ENCODE results near the gene GNAQ.
A peak's percentile ranks its signal among the peaks of the same experiment; 100 is the strongest.

The GNAQ gene

DNA sequence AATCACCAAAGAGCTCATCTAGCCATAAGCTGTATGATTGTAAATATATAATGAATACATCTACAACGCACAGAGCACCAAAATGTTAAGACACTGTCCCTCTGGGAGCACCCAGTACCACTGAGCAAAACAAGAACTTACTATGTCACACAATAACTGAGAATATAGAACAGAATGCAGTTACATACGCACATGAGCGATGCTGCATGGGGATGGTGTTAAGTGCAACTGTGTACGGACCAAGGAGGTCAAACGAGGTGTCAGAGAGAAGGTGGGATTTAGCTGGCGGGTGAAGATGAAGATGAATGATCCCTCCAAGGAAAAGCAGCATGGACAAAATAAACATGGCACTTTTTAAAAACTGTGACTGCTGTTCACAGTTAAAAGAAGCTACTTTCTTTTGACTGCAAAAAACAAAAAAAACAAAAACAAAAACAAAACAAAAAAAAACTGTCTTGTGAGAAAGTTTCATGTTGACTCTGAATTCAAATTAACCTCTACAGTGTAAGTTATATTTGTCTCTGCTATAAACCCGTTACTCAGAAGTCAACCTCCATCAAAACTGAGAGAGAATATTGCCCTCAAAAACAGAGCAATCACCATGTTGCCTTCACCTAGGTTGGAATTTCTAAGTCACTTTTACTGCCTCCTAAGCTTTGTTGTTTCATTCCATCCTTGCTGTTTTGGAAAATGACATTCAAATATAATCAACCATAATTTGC, 213.9 kb downstream of the GNAQ start:
- Histone ChIP-seq H3K9me3 (ENCODE audit: control insufficient read depth, low read length) (no peaks in the 10 kb centered on the region), H3K4me1 (ENCODE audit: control insufficient read depth, insufficient read depth, low read length) (peaks cover 39% of the 10 kb centered on the region), H3K36me3 (ENCODE audit: control insufficient read depth, insufficient read depth, low read length, severe bottlenecking) (peaks cover 14% of the 10 kb centered on the region), H3K4me3 (ENCODE audit: low read length) (no peak overlapping the region), H3K9ac (ENCODE audit: low read length) (no peak overlapping the region), H3K27me3 (replicated peaks; ENCODE audit: control insufficient read depth, insufficient read depth, low read length) (no peaks in the 10 kb centered on the region)
- DNase-seq (ENCODE audit: low read depth): no peak

DNA sequence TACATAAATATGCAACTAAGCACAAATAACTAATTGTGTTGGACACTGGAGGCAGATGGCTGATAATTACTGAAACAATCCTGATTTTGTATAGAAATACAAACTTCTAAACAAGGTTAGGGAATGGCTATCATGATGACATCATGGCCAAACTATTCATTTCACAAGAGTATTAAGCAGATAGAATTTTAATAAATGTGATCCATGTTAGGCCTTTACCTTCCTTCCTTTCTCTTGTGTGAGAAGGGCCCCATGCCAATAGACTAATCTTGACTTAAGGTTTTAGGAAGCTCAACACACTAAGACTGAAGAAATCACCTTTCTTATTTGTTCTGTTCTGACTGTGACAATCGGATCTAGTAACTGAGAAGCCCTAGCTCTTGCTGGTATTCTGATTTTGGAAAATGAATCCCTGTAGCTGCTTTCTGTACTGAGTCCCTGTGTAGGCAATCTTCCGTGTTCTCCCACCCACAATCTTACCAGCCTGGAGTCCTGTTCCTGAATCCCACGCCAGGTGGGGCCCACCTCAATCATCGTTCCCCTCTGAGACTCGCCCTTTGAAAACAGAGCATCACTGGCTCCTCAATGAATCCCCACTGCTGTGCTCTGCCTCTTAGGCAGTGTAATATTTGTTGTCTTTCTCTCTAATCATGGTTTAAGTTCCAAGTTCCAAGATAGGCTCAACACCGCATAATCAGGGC, 214.8 kb downstream of the GNAQ start:
- H3K4me1 ChIP-seq (ENCODE audit: control insufficient read depth, insufficient read depth, low read length): peaks cover 32% of the 10 kb centered on the region
- no peak overlapping the region for H3K9ac ChIP-seq (ENCODE audit: low read length)
- H3K9me3 ChIP-seq (ENCODE audit: control insufficient read depth, low read length): no peaks in the 10 kb centered on the region
- H3K27me3 ChIP-seq (replicated peaks; ENCODE audit: control insufficient read depth, insufficient read depth, low read length): no peaks in the 10 kb centered on the region
- DNase-seq (ENCODE audit: low read depth): no peak
- peaks cover 14% of the 10 kb centered on the region for H3K36me3 ChIP-seq (ENCODE audit: control insufficient read depth, insufficient read depth, low read length, severe bottlenecking)
- H3K4me3 ChIP-seq (ENCODE audit: low read length): no peak overlapping the region

DNA sequence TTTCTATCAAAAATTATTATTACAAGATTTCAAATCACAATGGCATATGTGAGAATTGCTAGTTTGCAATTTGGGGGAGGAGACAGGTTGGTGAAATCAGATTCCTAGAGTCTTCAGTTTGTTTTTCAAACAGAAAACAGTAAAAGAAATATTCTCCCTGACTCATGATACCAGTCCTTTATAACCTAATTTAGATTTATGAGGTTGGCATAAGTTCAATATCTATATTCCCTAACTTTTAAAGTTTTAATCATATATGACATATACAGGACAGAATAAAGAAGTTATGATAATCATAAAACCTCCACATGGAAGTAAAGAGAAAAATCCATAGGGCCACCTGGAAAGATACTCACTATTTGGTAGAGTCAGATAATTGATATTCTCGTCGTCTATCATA, 216.4 kb downstream of the GNAQ start:
- DNase-seq (ENCODE audit: low read depth): no peak
- no peak overlapping the region for H3K4me3 ChIP-seq (ENCODE audit: low read length)
- H3K9me3 ChIP-seq (ENCODE audit: control insufficient read depth, low read length): no peaks in the 10 kb centered on the region
- peaks cover 18% of the 10 kb centered on the region for H3K4me1 ChIP-seq (ENCODE audit: control insufficient read depth, insufficient read depth, low read length)
- H3K36me3 ChIP-seq (ENCODE audit: control insufficient read depth, insufficient read depth, low read length, severe bottlenecking): peaks cover 17% of the 10 kb centered on the region
- no peak overlapping the region for H3K9ac ChIP-seq (ENCODE audit: low read length)
- H3K27me3 ChIP-seq (replicated peaks; ENCODE audit: control insufficient read depth, insufficient read depth, low read length): no peaks in the 10 kb centered on the region

DNA sequence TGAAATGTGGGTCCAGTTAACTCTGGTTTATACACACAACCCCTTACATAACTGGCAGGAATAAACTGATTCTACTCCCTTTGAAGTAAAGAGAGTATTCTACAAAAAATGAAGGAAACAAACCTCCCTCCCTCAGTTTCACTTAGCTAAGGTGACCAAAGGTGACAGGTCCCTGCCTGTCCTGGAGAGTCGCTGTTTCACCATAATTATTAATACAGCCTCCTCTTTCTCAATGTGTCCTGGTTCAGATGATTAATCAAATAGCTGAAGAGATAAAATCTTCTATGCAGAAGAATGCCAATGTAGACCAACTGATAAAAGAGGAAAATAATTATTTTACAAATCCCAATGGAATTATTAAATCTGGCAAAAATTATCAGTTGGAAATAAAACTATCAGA, 219.8 kb downstream of the GNAQ start:
- peaks cover 31% of the 10 kb centered on the region for H3K4me1 ChIP-seq (ENCODE audit: control insufficient read depth, insufficient read depth, low read length)
- no peak for DNase-seq (ENCODE audit: low read depth)
- H3K4me3 ChIP-seq (ENCODE audit: low read length): no peak overlapping the region
- peaks cover 17% of the 10 kb centered on the region for H3K36me3 ChIP-seq (ENCODE audit: control insufficient read depth, insufficient read depth, low read length, severe bottlenecking)
- H3K9ac ChIP-seq (ENCODE audit: low read length): no peak overlapping the region
- H3K27me3 ChIP-seq (replicated peaks; ENCODE audit: control insufficient read depth, insufficient read depth, low read length): no peaks in the 10 kb centered on the region
- H3K9me3 ChIP-seq (ENCODE audit: control insufficient read depth, low read length): no peaks in the 10 kb centered on the region

DNA sequence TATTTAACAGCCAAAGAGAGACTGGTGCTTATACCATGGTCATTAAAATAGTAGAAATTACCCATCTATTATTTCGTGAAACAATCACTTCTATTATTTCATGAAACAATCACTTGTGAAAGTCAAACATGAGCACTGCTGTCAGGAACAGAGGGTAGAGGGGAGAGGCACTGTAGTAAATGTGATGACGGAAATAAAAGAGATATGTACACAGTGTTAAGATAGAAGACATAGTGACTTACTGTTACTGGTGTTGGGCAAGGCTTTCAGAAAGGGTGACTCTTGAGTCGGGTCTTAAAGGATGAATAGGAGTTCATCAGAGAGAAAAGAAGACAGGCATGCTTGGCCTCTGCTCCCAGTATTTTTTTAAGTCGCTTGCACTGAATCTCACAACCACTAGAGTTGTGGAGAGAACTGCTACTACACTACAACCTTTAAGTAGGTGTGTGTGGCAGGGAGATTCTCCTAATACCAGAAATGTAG, 220.9 kb downstream of the GNAQ start:
- H3K4me3 ChIP-seq (ENCODE audit: low read length): no peak overlapping the region
- no peaks in the 10 kb centered on the region for H3K9me3 ChIP-seq (ENCODE audit: control insufficient read depth, low read length)
- H3K36me3 ChIP-seq (ENCODE audit: control insufficient read depth, insufficient read depth, low read length, severe bottlenecking): peaks cover 17% of the 10 kb centered on the region
- no peaks in the 10 kb centered on the region for H3K27me3 ChIP-seq (replicated peaks; ENCODE audit: control insufficient read depth, insufficient read depth, low read length)
- H3K4me1 ChIP-seq (ENCODE audit: control insufficient read depth, insufficient read depth, low read length): peaks cover 38% of the 10 kb centered on the region
- no peak for DNase-seq (ENCODE audit: low read depth)
- no peak overlapping the region for H3K9ac ChIP-seq (ENCODE audit: low read length)

DNA sequence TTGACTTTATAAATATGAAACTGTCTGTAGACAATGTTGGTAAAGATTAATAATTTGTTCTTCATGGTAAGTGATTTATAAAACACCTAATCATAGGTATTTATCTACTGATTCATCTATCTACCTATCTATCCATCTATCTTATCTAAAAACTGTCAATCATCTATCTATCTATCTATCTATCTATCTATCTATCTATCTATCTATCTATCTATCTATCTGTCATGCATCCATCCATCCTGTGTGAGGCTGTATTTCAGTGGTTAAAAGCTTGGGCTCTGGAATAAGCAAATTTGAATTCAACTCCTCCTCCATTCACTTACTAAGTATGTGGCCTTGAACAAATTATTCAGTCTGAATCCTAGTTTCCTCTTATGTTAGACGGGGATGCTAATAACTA, 221.6 kb downstream of the GNAQ start:
- Histone ChIP-seq H3K4me3 (ENCODE audit: low read length) (no peak overlapping the region), H3K27me3 (replicated peaks; ENCODE audit: control insufficient read depth, insufficient read depth, low read length) (no peaks in the 10 kb centered on the region), H3K36me3 (ENCODE audit: control insufficient read depth, insufficient read depth, low read length, severe bottlenecking) (peaks cover 17% of the 10 kb centered on the region), H3K9me3 (ENCODE audit: control insufficient read depth, low read length) (no peaks in the 10 kb centered on the region), H3K4me1 (ENCODE audit: control insufficient read depth, insufficient read depth, low read length) (peaks cover 39% of the 10 kb centered on the region), H3K9ac (ENCODE audit: low read length) (no peak overlapping the region)
- DNase-seq (ENCODE audit: low read depth): no peak

DNA sequence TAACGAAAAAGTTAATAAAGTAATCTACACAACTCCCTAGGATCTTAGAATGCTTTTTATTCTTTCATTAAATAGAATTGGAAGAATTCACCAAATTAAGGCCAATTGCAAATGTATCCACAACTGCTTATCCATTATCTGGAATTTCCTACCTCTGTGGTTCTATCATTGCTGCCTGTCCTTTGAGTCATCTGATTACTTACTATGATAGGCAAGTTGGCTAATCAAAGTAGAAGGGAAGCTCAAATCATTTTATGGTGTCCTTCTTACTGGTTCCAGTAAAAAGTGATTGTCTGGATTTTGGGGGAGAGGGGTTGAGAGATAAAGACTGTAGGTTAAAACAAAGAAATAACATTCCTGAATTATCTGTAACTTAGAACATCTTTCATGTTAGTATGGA, 222.1 kb downstream of the GNAQ start:
- Histone ChIP-seq H3K9me3 (ENCODE audit: control insufficient read depth, low read length) (no peaks in the 10 kb centered on the region), H3K36me3 (ENCODE audit: control insufficient read depth, insufficient read depth, low read length, severe bottlenecking) (peaks cover 14% of the 10 kb centered on the region), H3K27me3 (replicated peaks; ENCODE audit: control insufficient read depth, insufficient read depth, low read length) (no peaks in the 10 kb centered on the region), H3K9ac (ENCODE audit: low read length) (no peak overlapping the region), H3K4me3 (ENCODE audit: low read length) (no peak overlapping the region), H3K4me1 (ENCODE audit: control insufficient read depth, insufficient read depth, low read length) (peaks cover 39% of the 10 kb centered on the region)
- no peak for DNase-seq (ENCODE audit: low read depth)

DNA sequence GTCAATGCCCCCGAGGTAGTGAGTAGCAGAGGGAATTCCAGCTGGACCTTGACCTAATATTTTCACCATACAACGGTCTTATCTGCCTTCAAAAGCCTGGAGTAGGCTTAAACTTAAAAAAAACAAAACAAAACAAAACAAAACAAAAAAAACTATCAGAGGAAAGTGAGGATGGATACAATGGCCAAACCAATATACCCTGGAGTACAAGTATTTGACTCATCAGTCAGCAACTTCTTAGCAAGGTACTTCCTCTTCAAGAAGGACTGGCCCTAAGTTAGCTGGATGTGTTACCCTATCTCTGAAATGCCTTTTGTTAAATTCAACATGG, 222.9 kb downstream of the GNAQ start:
- no peak for DNase-seq (ENCODE audit: low read depth)
- no peaks in the 10 kb centered on the region for H3K27me3 ChIP-seq (replicated peaks; ENCODE audit: control insufficient read depth, insufficient read depth, low read length)
- H3K4me3 ChIP-seq (ENCODE audit: low read length): no peak overlapping the region
- H3K36me3 ChIP-seq (ENCODE audit: control insufficient read depth, insufficient read depth, low read length, severe bottlenecking): peaks cover 7% of the 10 kb centered on the region
- H3K9ac ChIP-seq (ENCODE audit: low read length): no peak overlapping the region
- H3K4me1 ChIP-seq (ENCODE audit: control insufficient read depth, insufficient read depth, low read length): peaks cover 39% of the 10 kb centered on the region
- H3K9me3 ChIP-seq (ENCODE audit: control insufficient read depth, low read length): no peaks in the 10 kb centered on the region

DNA sequence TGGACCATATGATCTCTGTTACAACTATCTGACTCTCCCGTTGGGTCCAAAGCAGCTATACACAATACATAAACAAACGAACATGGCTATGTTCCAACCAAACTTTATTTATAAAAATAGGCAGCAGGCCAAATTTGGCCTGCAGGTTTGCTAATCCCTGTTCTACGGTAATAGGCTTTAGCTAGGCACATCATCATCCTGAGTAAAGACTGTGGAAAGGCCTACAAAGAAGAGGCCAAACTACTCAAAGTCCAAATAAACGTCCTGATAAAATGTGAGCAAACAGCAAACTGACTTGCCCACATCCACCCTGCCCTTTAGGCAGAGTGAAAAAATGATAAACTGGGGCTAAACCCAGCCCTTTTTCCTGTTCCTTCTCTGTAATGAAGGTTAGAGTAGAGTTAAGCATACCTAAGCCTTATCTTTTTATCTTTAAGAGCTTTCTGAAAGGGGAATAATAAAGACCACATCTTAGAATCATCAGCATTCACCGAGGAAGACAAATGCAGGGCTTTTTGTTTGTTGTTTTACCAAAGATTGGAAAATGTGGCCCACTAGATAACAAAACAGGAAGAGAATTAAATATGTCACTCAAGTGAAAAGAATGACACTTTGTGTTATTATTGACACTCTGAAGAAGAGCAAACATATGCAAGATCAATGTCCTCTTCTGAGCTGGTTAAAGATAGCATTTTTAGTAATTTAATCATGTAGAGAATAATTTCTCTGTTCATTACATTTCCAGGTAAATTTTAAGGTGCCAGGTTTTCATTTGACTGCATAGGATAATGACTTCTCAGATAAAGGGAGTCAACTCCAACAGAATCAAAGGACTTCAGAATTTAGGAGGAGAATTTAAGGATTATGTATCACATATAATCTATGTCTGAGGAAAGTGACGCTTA, 223.5 kb downstream of the GNAQ start:
- no peak for DNase-seq (ENCODE audit: low read depth)
- Histone ChIP-seq H3K27me3 (replicated peaks; ENCODE audit: control insufficient read depth, insufficient read depth, low read length) (no peaks in the 10 kb centered on the region), H3K36me3 (ENCODE audit: control insufficient read depth, insufficient read depth, low read length, severe bottlenecking) (peaks cover 4% of the 10 kb centered on the region), H3K9me3 (ENCODE audit: control insufficient read depth, low read length) (no peaks in the 10 kb centered on the region), H3K4me3 (ENCODE audit: low read length) (no peak overlapping the region), H3K4me1 (ENCODE audit: control insufficient read depth, insufficient read depth, low read length) (peaks cover 39% of the 10 kb centered on the region), H3K9ac (ENCODE audit: low read length) (peak overlapping the region; percentile 37)

DNA sequence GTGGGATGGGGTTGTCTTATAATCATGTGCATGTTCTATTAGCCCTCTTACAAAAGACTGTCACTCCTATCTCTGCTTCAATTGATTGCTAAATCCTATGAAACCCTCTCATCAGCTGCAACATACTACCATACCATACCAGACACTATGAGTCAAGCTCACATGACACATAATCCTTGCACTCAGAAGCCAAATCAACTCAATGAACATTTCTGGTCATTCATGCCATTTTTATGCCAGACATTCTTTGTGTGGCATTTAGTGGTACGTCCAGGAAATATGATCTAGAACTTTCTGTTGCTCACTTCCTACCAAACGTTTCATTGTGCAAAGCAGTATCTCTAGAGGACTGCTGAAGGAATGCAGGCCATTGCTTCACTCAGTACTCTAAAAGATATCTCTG, 224.3 kb downstream of the GNAQ start:
- Histone ChIP-seq H3K27me3 (replicated peaks; ENCODE audit: control insufficient read depth, insufficient read depth, low read length) (no peaks in the 10 kb centered on the region), H3K36me3 (ENCODE audit: control insufficient read depth, insufficient read depth, low read length, severe bottlenecking) (peaks cover 3% of the 10 kb centered on the region), H3K4me1 (ENCODE audit: control insufficient read depth, insufficient read depth, low read length) (peaks cover 39% of the 10 kb centered on the region), H3K4me3 (ENCODE audit: low read length) (peak overlapping the region; percentile 10), H3K9me3 (ENCODE audit: control insufficient read depth, low read length) (no peaks in the 10 kb centered on the region), H3K9ac (ENCODE audit: low read length) (no peak overlapping the region)
- DNase-seq (ENCODE audit: low read depth): peak; percentile 91

DNA sequence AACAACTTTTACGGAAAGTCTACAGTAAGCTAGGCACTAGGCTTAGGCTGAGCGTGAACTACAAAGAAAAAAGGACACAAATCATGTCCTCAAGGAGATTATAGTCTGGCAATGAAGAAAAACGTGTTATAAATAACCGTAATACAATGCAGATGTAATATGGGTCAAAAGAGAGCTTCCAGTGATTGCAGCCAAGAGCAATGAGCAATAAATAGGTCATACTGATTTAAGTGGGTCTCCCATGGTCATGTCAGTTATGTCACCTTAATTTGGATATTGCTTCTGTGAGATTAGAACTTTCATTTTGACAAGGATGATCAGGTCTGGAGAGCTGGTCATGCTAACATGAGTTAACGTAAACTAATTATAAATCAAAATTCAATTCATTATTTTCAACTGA, 224.9 kb downstream of the GNAQ start:
- no peak overlapping the region for H3K9ac ChIP-seq (ENCODE audit: low read length)
- peak overlapping the region; percentile 10 for H3K4me3 ChIP-seq (ENCODE audit: low read length)
- peaks cover 3% of the 10 kb centered on the region for H3K36me3 ChIP-seq (ENCODE audit: control insufficient read depth, insufficient read depth, low read length, severe bottlenecking)
- no peaks in the 10 kb centered on the region for H3K27me3 ChIP-seq (replicated peaks; ENCODE audit: control insufficient read depth, insufficient read depth, low read length)
- no peaks in the 10 kb centered on the region for H3K9me3 ChIP-seq (ENCODE audit: control insufficient read depth, low read length)
- DNase-seq (ENCODE audit: low read depth): no peak
- peaks cover 39% of the 10 kb centered on the region for H3K4me1 ChIP-seq (ENCODE audit: control insufficient read depth, insufficient read depth, low read length)
